Mesenchymal stem cell (in vitro differentiated cells and primary cell): ENCODE measurements around the gene YIPF1.
A peak's percentile ranks its signal among the peaks of the same experiment; 100 is the strongest.

Source experiments
- DNase-seq: peaks from one replicate; pipeline ENCODE4 v3.0.0-alpha.2; 2013
- H2AFZ ChIP-seq: one replicate; pipeline ENCODE4 v1.6.1; 2013; ENCODE audit warnings: low read depth, mild to moderate bottlenecking, control low read depth, inconsistent platforms, low read length, moderate library complexity
- H2AK5ac ChIP-seq: 2 replicates; pipeline ENCODE4 v1.6.1; 2013; ENCODE audit warnings: low read length, moderate library complexity, mild to moderate bottlenecking, inconsistent platforms; ENCODE audit not compliant: severe bottlenecking
- H2BK120ac ChIP-seq: one replicate; pipeline ENCODE4 v1.6.1; 2013; ENCODE audit warnings: low read depth, mild to moderate bottlenecking, inconsistent platforms, low read length, moderate library complexity
- H2BK12ac ChIP-seq, 2 experiments: one replicate each; pipeline ENCODE4 v1.6.1; 2013; ENCODE audit warnings: inconsistent platforms in 2 of 2, low read length in 2 of 2, mild to moderate bottlenecking in 2 of 2, moderate library complexity in 2 of 2, control low read depth in 1 of 2
- H2BK15ac ChIP-seq: one replicate; pipeline ENCODE4 v1.6.1; 2013; ENCODE audit warnings: mild to moderate bottlenecking, low read depth, inconsistent platforms; ENCODE audit not compliant: poor library complexity, severe bottlenecking
- H2BK5ac ChIP-seq: 2 replicates; pipeline ENCODE4 v1.6.1; 2013; ENCODE audit warnings: low read depth, mild to moderate bottlenecking, low read length, control low read depth, inconsistent platforms; ENCODE audit not compliant: poor library complexity, severe bottlenecking
- H3K14ac ChIP-seq, 2 experiments: one replicate each; pipeline ENCODE4 v1.6.1; 2013; ENCODE audit warnings: inconsistent platforms in 2 of 2, low read length in 2 of 2, control low read depth in 1 of 2, mild to moderate bottlenecking in 1 of 2, moderate library complexity in 1 of 2
- H3K18ac ChIP-seq, 2 experiments: one replicate each; pipeline ENCODE4 v1.6.1; 2013; ENCODE audit warnings: inconsistent platforms in 2 of 2, low read length in 2 of 2, control low read depth in 1 of 2, low read depth in 1 of 2, mild to moderate bottlenecking in 1 of 2
- H3K23ac ChIP-seq, 2 experiments: one replicate each; pipeline ENCODE4 v1.6.1; 2013; ENCODE audit warnings: inconsistent platforms in 2 of 2, low read length in 2 of 2, mild to moderate bottlenecking in 2 of 2, moderate library complexity in 2 of 2, control low read depth in 1 of 2
- H3K27ac ChIP-seq: 2 replicates; pipeline ENCODE4 v1.5.1; 2013; ENCODE audit warnings: mild to moderate bottlenecking, moderate library complexity, low read length, control low read depth, inconsistent platforms; ENCODE audit not compliant: poor library complexity, severe bottlenecking
- H3K27me3 ChIP-seq, 2 experiments: 2 replicates each; pipeline versions ENCODE4 v1.6.1 to v1.7.0; 2013; ENCODE audit warnings: low read length in 2 of 2, mild to moderate bottlenecking in 2 of 2, moderate library complexity in 2 of 2, control low read depth in 1 of 2, inconsistent platforms in 1 of 2; ENCODE audit not compliant: control insufficient read depth in 1 of 2, insufficient read depth in 1 of 2
- H3K36me3 ChIP-seq, 2 experiments: 2 replicates each; pipeline versions ENCODE4 v1.6.1 to v1.7.0; 2013; ENCODE audit warnings: low read length in 2 of 2, control low read depth in 1 of 2, inconsistent platforms in 1 of 2, low read depth in 1 of 2, mild to moderate bottlenecking in 1 of 2; ENCODE audit not compliant: insufficient read depth in 2 of 2, control insufficient read depth in 1 of 2
- H3K4ac ChIP-seq, 2 experiments: one replicate each; pipeline ENCODE4 v1.6.1; 2013; ENCODE audit warnings: inconsistent platforms in 2 of 2, low read length in 2 of 2, mild to moderate bottlenecking in 2 of 2, moderate library complexity in 2 of 2, control low read depth in 1 of 2, low read depth in 1 of 2
- H3K4me1 ChIP-seq: 2 replicates; pipeline ENCODE4 v1.6.1; 2013; ENCODE audit warnings: low read depth, low read length, control low read depth; ENCODE audit not compliant: control insufficient read depth, insufficient read depth
- H3K4me2 ChIP-seq: 2 replicates; pipeline ENCODE4 v1.6.1; 2013; ENCODE audit warnings: low read length, mild to moderate bottlenecking, inconsistent platforms; ENCODE audit not compliant: poor library complexity, severe bottlenecking
- H3K4me3 ChIP-seq, 2 experiments: 2 replicates each; pipeline versions ENCODE4 v1.5.1 to v1.7.0; 2013; ENCODE audit warnings: low read length in 2 of 2, mild to moderate bottlenecking in 2 of 2, control low read depth in 1 of 2, low read depth in 1 of 2; ENCODE audit not compliant: insufficient read depth in 1 of 2
- H3K79me1 ChIP-seq: replicated peaks from 2 replicates; pipeline ENCODE4 v1.6.1; 2013; ENCODE audit warnings: mild to moderate bottlenecking, control low read depth, low read length, inconsistent platforms; ENCODE audit not compliant: poor library complexity, severe bottlenecking
- H3K9ac ChIP-seq: 2 replicates; pipeline ENCODE4 v1.7.0; 2013; ENCODE audit warnings: mild to moderate bottlenecking, low read length, moderate library complexity
- H3K9me3 ChIP-seq: 2 replicates; pipeline ENCODE4 v1.7.0; 2013; ENCODE audit warnings: mild to moderate bottlenecking, low read length; ENCODE audit not compliant: control insufficient read depth
- H4K8ac ChIP-seq: one replicate; pipeline ENCODE4 v1.6.1; 2013; ENCODE audit warnings: inconsistent platforms, mild to moderate bottlenecking, low read length, moderate library complexity
- H4K91ac ChIP-seq: one replicate; pipeline ENCODE4 v1.6.1; 2013; ENCODE audit warnings: mild to moderate bottlenecking, low read length, inconsistent platforms
- WGBS: methylation state at CpG from one replicate; pipeline ENCODE4 v1.1.7; 2013; ENCODE audit warnings: mixed read lengths; 5-methylcytosine and 5-hydroxymethylcytosine counted together

YIPF1 gene

GRCh38 chr1:53934170-53934765 is 44.7 kb upstream of the YIPF1 start:
- H2AFZ ChIP-seq: no peak overlapping the region
- peaks cover 20 to 62% of the 10 kb centered on the region in 2 experiments for H3K36me3 ChIP-seq
- H2BK12ac ChIP-seq: no peak overlapping the region
- H3K9ac ChIP-seq: no peak overlapping the region
- no peaks in the 10 kb centered on the region for H3K4me1 ChIP-seq
- DNase-seq: no peak
- no peak overlapping the region for H3K27ac ChIP-seq
- H2BK5ac ChIP-seq: no peak overlapping the region
- no peak overlapping the region for H3K18ac ChIP-seq
- H3K79me1 ChIP-seq: peaks cover 24% of the 10 kb centered on the region
- no peak overlapping the region for H2BK120ac ChIP-seq
- H2BK15ac ChIP-seq: no peak overlapping the region
- no peak overlapping the region for H3K4ac ChIP-seq
- H2AK5ac ChIP-seq: no peak overlapping the region
- H4K8ac ChIP-seq: no peak overlapping the region
- H3K9me3 ChIP-seq: peaks cover 48% of the 10 kb centered on the region
- no peak overlapping the region for H3K23ac ChIP-seq
- no peak overlapping the region for H3K4me2 ChIP-seq
- WGBS: no CpG with 5 or more reads among the region's 1 CpG
- H3K4me3 ChIP-seq: peak overlapping the region in 1 of 2 experiments; percentile 51
- H4K91ac ChIP-seq: no peak overlapping the region
- H3K14ac ChIP-seq: no peak overlapping the region
- no peaks in the 10 kb centered on the region for H3K27me3 ChIP-seq

- no peak overlapping the region for H2BK12ac ChIP-seq
- no peak overlapping the region for H3K4ac ChIP-seq
- H2AFZ ChIP-seq: no peak overlapping the region
- H3K23ac ChIP-seq: no peak overlapping the region
- peaks cover 48% of the 10 kb centered on the region for H3K9me3 ChIP-seq
- 100% methylated on average over 1 of the region's 2 CpGs for WGBS
- H3K18ac ChIP-seq: no peak overlapping the region
- H2BK5ac ChIP-seq: no peak overlapping the region
- H2BK120ac ChIP-seq: no peak overlapping the region
- H3K9ac ChIP-seq: no peak overlapping the region
- peaks cover 17 to 78% of the 10 kb centered on the region in 2 experiments for H3K36me3 ChIP-seq
- no peak overlapping the region for H2AK5ac ChIP-seq
- no peaks in the 10 kb centered on the region for H3K4me1 ChIP-seq
- no peak overlapping the region for H3K27ac ChIP-seq
- no peak overlapping the region for H4K91ac ChIP-seq
- no peak overlapping the region for H3K14ac ChIP-seq
- H3K79me1 ChIP-seq: peaks cover 21% of the 10 kb centered on the region
- no peak overlapping the region for H2BK15ac ChIP-seq
- DNase-seq: no peak
- H4K8ac ChIP-seq: no peak overlapping the region
- no peak overlapping the region for H3K4me3 ChIP-seq
- no peak overlapping the region for H3K4me2 ChIP-seq
- no peaks in the 10 kb centered on the region for H3K27me3 ChIP-seq
These were observed 41.9 kb upstream of the YIPF1 start for GRCh38 chr1:53931523-53931922.

DNA sequence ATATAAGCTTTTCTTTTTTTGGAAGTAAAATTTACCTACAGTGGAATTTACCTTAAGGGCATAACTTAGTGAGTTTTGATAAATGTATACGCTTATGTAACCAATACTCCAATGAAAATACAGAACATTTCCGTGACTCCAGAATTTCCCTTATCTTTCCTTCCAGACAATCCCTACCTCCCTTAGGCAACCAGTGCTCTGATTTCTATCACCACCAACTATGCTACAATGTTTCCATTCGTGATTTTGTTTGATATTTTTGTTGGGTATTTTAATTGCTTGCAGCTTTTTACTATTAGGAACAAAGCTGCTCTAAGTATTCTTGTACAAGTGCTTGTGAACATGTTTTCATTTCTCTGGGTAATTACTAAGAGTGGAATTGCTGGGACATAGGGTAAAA is 41.3 kb upstream of the YIPF1 start:
- Histone ChIP-seq H4K8ac (no peak overlapping the region), H2AFZ (no peak overlapping the region), H2BK15ac (no peak overlapping the region), H2BK120ac (no peak overlapping the region), H3K9ac (no peak overlapping the region), H3K4me3 (no peak overlapping the region), H4K91ac (no peak overlapping the region), H3K36me3 (peaks cover 16 to 82% of the 10 kb centered on the region in 2 experiments), H3K27ac (no peak overlapping the region), H3K18ac (no peak overlapping the region), H3K4ac (no peak overlapping the region), H3K23ac (no peak overlapping the region), H3K4me2 (no peak overlapping the region), H3K14ac (no peak overlapping the region), H3K4me1 (no peaks in the 10 kb centered on the region), H3K79me1 (peaks cover 18% of the 10 kb centered on the region), H2AK5ac (no peak overlapping the region), H3K9me3 (peaks cover 46% of the 10 kb centered on the region), H2BK5ac (no peak overlapping the region), H2BK12ac (no peak overlapping the region), H3K27me3 (no peaks in the 10 kb centered on the region)
- 100% methylated on average over 1 of the region's 3 CpGs for WGBS
- DNase-seq: no peak

GRCh38 chr1:53929246-53929960 is 39.8 kb upstream of the YIPF1 start:
- Histone ChIP-seq H4K91ac (no peak overlapping the region), H3K23ac (no peak overlapping the region), H2BK12ac (no peak overlapping the region), H3K27ac (no peak overlapping the region), H4K8ac (no peak overlapping the region), H3K18ac (no peak overlapping the region), H3K4ac (no peak overlapping the region), H3K9ac (no peak overlapping the region), H2BK5ac (no peak overlapping the region), H2AK5ac (no peak overlapping the region), H3K4me2 (no peak overlapping the region), H3K4me1 (no peaks in the 10 kb centered on the region), H3K79me1 (peaks cover 12% of the 10 kb centered on the region), H3K4me3 (no peak overlapping the region), H2AFZ (no peak overlapping the region), H3K36me3 (peaks cover 7 to 76% of the 10 kb centered on the region in 2 experiments), H2BK120ac (no peak overlapping the region), H3K14ac (no peak overlapping the region), H3K9me3 (peaks cover 35% of the 10 kb centered on the region), H2BK15ac (no peak overlapping the region), H3K27me3 (no peaks in the 10 kb centered on the region)
- WGBS: no CpG with 5 or more reads among the region's 2 CpGs
- DNase-seq: no peak
